CD4-positive, alpha-beta T cell treated with Interferon alpha-2 for 1 hour (primary cell): ENCODE data around the gene RAPGEF2.
"Not testable (repeated sequence)": the region's sequence is repeated elsewhere in the genome, so short reads cannot be mapped to it uniquely, and the experiment has no call there.

Experiments used
- DNase-seq, 2 donors: peaks; one replicate each; pipeline ENCODE4 v3.0.0-alpha.2; 2020 to 2022

The RAPGEF2 gene

GRCh38 chr4:159102622-159103383 is at the start of gene RAPGEF2:
Gene RAPGEF2, plus strand, starts transcription at chr4:159103079. Its CDS starts 1,084 bp downstream, at chr4:159104163.
- peak; percentile 87 to 90 for DNase-seq

- no peak for DNase-seq
Observed at GRCh38 chr4:159055833-159056232, 47.0 kb upstream of the RAPGEF2 start.

- no peak for DNase-seq
Observed at GRCh38 chr4:159060161-159060560, 42.7 kb upstream of the RAPGEF2 start.

- DNase-seq: no peak
Observed at GRCh38 chr4:159062381-159062780, 40.5 kb upstream of the RAPGEF2 start.

GRCh38 chr4:159065513-159066240 is 37.2 kb upstream of the RAPGEF2 start:
- DNase-seq: no peak

- not testable (repeated sequence) for DNase-seq
Observed at GRCh38 chr4:159068139-159068538, 34.7 kb upstream of the RAPGEF2 start.

- no peak for DNase-seq
Observed at GRCh38 chr4:159069922-159070321, 33.0 kb upstream of the RAPGEF2 start.

- DNase-seq: no peak
Observed at GRCh38 chr4:159070742-159071141, 32.1 kb upstream of the RAPGEF2 start.

- DNase-seq: no peak
Observed at GRCh38 chr4:159071178-159071968, 31.5 kb upstream of the RAPGEF2 start.

- DNase-seq: no peak
Observed at GRCh38 chr4:159071969-159072765, 30.7 kb upstream of the RAPGEF2 start.

- no peak for DNase-seq
Observed at GRCh38 chr4:159075531-159075932, 27.3 kb upstream of the RAPGEF2 start.

- not testable (repeated sequence) for DNase-seq
Observed at GRCh38 chr4:159077018-159077417, 25.9 kb upstream of the RAPGEF2 start.

- DNase-seq: peak in 1 of 2 donors; percentile 38
Observed at GRCh38 chr4:159077702-159078495, 25.0 kb upstream of the RAPGEF2 start.

- no peak for DNase-seq
Observed at GRCh38 chr4:159079074-159079473, 23.8 kb upstream of the RAPGEF2 start.

GRCh38 chr4:159086606-159087005 is 16.3 kb upstream of the RAPGEF2 start:
- no peak for DNase-seq

GRCh38 chr4:159090255-159090654 is 12.6 kb upstream of the RAPGEF2 start:
- no peak for DNase-seq

- DNase-seq: not testable (repeated sequence)
Observed at GRCh38 chr4:159094156-159094555, 8.7 kb upstream of the RAPGEF2 start.

- no peak for DNase-seq
Observed at GRCh38 chr4:159096434-159096833, 6.4 kb upstream of the RAPGEF2 start.

- DNase-seq: no peak
Observed at GRCh38 chr4:159097144-159097543, 5.7 kb upstream of the RAPGEF2 start.

- DNase-seq: no peak
Observed at GRCh38 chr4:159097785-159098184, 5.1 kb upstream of the RAPGEF2 start.

- DNase-seq: no peak
Observed at GRCh38 chr4:159098482-159099127, 4.3 kb upstream of the RAPGEF2 start.
